ENCODE data around the gene FAM187B. TPM values are rescaled to one million over a fixed set of nuclear protein-coding genes. Genes with fewer than 3 reads are reported as not detected.

Gene FAM187B
- total and polyA plus RNA-seq, 2 donors from 2014 or later, result not detected

GRCh38 chr19:35266520-35267352 is 38.2 kb upstream of the FAM187B start:
- TF ChIP-seq, protein P1, sequence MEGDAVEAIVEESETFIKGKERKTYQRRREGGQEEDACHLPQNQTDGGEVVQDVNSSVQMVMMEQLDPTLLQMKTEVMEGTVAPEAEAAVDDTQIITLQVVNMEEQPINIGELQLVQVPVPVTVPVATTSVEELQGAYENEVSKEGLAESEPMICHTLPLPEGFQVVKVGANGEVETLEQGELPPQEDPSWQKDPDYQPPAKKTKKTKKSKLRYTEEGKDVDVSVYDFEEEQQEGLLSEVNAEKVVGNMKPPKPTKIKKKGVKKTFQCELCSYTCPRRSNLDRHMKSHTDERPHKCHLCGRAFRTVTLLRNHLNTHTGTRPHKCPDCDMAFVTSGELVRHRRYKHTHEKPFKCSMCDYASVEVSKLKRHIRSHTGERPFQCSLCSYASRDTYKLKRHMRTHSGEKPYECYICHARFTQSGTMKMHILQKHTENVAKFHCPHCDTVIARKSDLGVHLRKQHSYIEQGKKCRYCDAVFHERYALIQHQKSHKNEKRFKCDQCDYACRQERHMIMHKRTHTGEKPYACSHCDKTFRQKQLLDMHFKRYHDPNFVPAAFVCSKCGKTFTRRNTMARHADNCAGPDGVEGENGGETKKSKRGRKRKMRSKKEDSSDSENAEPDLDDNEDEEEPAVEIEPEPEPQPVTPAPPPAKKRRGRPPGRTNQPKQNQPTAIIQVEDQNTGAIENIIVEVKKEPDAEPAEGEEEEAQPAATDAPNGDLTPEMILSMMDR (IDR thresholded peaks at IDR 0.05; ENCODE audit: borderline replicate concordance, extremely low read depth, insufficient read depth), result no peak
- intact Hi-C loops (cut with DNase I), result no loop called here
- DNase-seq, result peak in 3 of 5 donors; percentile 14 to 80 (median 80)

GRCh38 chr19:35265900-35266519 is 37.5 kb upstream of the FAM187B start:
- Histone ChIP-seq H3K9me3 (ENCODE audit: control insufficient read depth in 2 of 3, insufficient read depth in 1 of 3, low read length in 3 of 3) (no peaks in the 10 kb centered on the region), H3K27ac (ENCODE audit: low read depth in 2 of 2, low read length in 2 of 2) (no peak overlapping the region), H3K4me1 (ENCODE audit: control insufficient read depth in 2 of 3, insufficient read depth in 2 of 3, low read depth in 1 of 3, low read length in 3 of 3) (peaks cover 0 to 17% (median 6%) of the 10 kb centered on the region in 3 donors), H3K27me3 (ENCODE audit: control insufficient read depth, insufficient read depth, low read length) (no peaks in the 10 kb centered on the region), H3K9ac (ENCODE audit: low read length in 3 of 3) (peak overlapping the region in 1 of 3 donors; percentile 93), H3K36me3 (ENCODE audit: control insufficient read depth in 2 of 3, insufficient read depth in 3 of 3, low read length in 3 of 3) (peaks cover 3 to 8% (median 3%) of the 10 kb centered on the region in 3 donors), H3K4me3 (ENCODE audit: low read length in 3 of 3) (no peak overlapping the region)
- intact Hi-C loops (cut with DNase I), result no loop called here
- TF ChIP-seq, protein P1 (IDR thresholded peaks at IDR 0.05; ENCODE audit: borderline replicate concordance, extremely low read depth, insufficient read depth), result no peak
- FAIRE-seq, result no peak
- peak in 1 of 5 donors; percentile 56 for DNase-seq

More at GRCh38 chr19:35266520-35267352, 38.2 kb upstream of the FAM187B start:
- no peaks in the 10 kb centered on the region for H3K9me3 ChIP-seq (ENCODE audit: control insufficient read depth in 2 of 3, insufficient read depth in 1 of 3, low read length in 3 of 3)
- peaks cover 0 to 17% (median 6%) of the 10 kb centered on the region in 3 donors for H3K4me1 ChIP-seq (ENCODE audit: control insufficient read depth in 2 of 3, insufficient read depth in 2 of 3, low read depth in 1 of 3, low read length in 3 of 3)
- FAIRE-seq, result no peak
- H3K27me3 ChIP-seq (ENCODE audit: control insufficient read depth, insufficient read depth, low read length), result no peaks in the 10 kb centered on the region
- peak overlapping the region in 2 of 3 donors; percentile 90 to 93 for H3K9ac ChIP-seq (ENCODE audit: low read length in 3 of 3)
- H3K27ac ChIP-seq (ENCODE audit: low read depth in 2 of 2, low read length in 2 of 2), result peak overlapping the region; percentile 83 to 92
- peaks cover 7 to 15% (median 8%) of the 10 kb centered on the region in 3 donors for H3K36me3 ChIP-seq (ENCODE audit: control insufficient read depth in 2 of 3, insufficient read depth in 3 of 3, low read length in 3 of 3)
- peak overlapping the region; percentile 68 to 84 (median 84) for H3K4me3 ChIP-seq (ENCODE audit: low read length in 3 of 3)

GRCh38 chr19:35265126-35265899 is 36.8 kb upstream of the FAM187B start:
- Histone ChIP-seq H3K27me3 (ENCODE audit: control insufficient read depth, insufficient read depth, low read length) (no peaks in the 10 kb centered on the region), H3K27ac (ENCODE audit: low read depth in 2 of 2, low read length in 2 of 2) (peak overlapping the region in 1 of 2 donors; percentile 42), H3K9ac (ENCODE audit: low read length in 3 of 3) (peak overlapping the region in 1 of 3 donors; percentile 34), H3K36me3 (ENCODE audit: control insufficient read depth in 2 of 3, insufficient read depth in 3 of 3, low read length in 3 of 3) (peaks cover 0 to 2% (median 2%) of the 10 kb centered on the region in 3 donors), H3K4me3 (ENCODE audit: low read length in 3 of 3) (no peak overlapping the region), H3K4me1 (ENCODE audit: control insufficient read depth in 2 of 3, insufficient read depth in 2 of 3, low read depth in 1 of 3, low read length in 3 of 3) (peaks cover 0 to 14% (median 5%) of the 10 kb centered on the region in 3 donors), H3K9me3 (ENCODE audit: control insufficient read depth in 2 of 3, insufficient read depth in 1 of 3, low read length in 3 of 3) (no peaks in the 10 kb centered on the region)
- TF ChIP-seq, protein P1 (IDR thresholded peaks at IDR 0.05; ENCODE audit: borderline replicate concordance, extremely low read depth, insufficient read depth), result no peak
- intact Hi-C loops (cut with DNase I), result no loop called here
- FAIRE-seq (no peak), DNase-seq (peak in 3 of 5 donors; percentile 7 to 56 (median 41))

Measured in kidney (tissue), 14 donors.